ENCODE data around the gene PRSS36.

- TF ChIP-seq POLR2A (IDR thresholded peaks at IDR 0.05) = no peak
- TF ChIP-seq, protein P1, sequence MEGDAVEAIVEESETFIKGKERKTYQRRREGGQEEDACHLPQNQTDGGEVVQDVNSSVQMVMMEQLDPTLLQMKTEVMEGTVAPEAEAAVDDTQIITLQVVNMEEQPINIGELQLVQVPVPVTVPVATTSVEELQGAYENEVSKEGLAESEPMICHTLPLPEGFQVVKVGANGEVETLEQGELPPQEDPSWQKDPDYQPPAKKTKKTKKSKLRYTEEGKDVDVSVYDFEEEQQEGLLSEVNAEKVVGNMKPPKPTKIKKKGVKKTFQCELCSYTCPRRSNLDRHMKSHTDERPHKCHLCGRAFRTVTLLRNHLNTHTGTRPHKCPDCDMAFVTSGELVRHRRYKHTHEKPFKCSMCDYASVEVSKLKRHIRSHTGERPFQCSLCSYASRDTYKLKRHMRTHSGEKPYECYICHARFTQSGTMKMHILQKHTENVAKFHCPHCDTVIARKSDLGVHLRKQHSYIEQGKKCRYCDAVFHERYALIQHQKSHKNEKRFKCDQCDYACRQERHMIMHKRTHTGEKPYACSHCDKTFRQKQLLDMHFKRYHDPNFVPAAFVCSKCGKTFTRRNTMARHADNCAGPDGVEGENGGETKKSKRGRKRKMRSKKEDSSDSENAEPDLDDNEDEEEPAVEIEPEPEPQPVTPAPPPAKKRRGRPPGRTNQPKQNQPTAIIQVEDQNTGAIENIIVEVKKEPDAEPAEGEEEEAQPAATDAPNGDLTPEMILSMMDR (IDR thresholded peaks at IDR 0.05) = peak; percentile 97 to 99 (median 99)
These were observed 7.5 kb downstream of the PRSS36 start for GRCh38 chr16:31142109-31143010.

Data from testis (tissue), 2 donors.